GM21515 (cell line): ENCODE results near the gene SLC25A2.
"Not testable (repeated sequence)": the region's sequence is repeated elsewhere in the genome, so short reads cannot be mapped to it uniquely, and the experiment has no call there.

Experiments
- ATAC-seq: cut with Tn5 transposase; IDR thresholded peaks from one replicate; pipeline ENCODE4 v1.9.1; 2021; ENCODE audit not compliant: unreplicated experiment

Gene SLC25A2

DNA sequence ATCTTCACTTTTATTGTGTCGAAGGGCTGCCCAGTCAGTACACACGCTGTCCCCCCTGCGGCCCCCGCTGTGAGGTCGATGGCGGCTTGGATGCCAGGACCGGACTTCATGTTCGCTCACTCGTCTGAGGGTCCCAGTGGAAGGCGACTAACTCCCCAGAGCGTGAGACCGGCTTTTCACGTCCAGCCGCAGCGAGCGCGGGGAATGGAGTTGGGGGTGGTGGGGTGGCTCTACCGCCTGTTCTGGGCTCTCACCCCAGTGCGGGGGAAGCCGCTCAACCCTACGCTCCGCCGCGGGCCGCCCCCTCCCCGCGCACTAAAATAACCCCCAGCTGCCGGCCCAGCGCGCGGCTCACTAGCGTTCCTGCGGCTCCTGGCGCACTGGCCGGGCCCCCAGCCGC is at the start of gene SLC25A2:
TSS of gene SLC25A2 (minus strand) at position 294 of the 400 bp plus-strand sequence. CDS start at position 110, 184 bp downstream.
- no peak for ATAC-seq

DNA sequence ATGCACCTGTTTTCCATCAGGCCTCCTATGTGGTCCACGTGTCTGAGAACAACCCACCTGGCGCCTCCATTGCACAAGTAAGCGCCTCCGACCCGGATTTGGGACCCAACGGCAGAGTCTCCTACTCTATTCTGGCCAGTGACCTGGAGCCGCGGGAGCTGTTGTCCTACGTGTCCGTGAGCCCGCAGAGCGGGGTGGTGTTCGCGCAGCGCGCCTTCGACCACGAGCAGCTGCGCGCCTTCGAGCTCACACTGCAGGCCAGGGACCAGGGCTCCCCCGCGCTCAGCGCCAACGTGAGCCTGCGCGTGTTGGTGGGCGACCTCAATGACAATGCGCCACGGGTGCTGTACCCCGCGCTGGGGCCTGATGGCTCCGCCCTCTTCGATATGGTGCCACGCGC is 47.7 kb upstream of the SLC25A2 start:
- ATAC-seq: no peak

DNA sequence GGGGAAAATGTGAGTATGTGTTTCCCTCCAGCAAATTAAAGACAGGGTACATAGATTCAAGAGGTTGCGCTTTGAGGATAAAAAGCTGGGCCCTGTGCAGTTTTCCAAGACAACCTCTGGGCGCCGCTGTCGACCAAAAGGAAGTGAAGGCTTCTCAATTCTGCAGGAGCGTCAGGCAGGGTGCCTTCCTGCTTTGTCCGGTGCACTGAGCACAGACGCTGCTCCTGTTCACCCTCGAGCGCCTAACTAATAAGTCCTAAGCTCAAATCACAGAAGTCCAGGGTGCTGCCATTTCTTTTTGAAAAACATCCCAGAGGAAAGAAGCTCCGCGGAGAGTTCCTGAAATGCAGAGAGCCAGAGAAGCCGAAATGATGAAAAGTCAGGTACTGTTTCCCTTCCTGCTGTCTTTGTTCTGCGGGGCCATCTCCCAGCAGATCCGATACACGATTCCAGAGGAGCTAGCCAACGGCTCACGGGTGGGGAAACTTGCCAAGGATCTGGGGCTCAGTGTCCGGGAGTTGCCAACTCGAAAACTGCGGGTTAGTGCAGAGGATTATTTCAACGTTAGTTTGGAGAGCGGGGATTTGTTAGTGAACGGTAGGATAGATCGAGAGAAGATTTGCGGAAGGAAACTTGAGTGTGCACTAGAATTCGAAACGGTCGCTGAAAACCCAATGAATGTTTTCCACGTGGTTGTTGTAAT is 46.2 kb upstream of the SLC25A2 start, which contains the start of gene PCDHGB1:
TSS of gene PCDHGB1 (plus strand) at position 183 of the 703 bp plus-strand sequence. CDS start at position 345, 162 bp downstream.
- no peak for ATAC-seq

DNA sequence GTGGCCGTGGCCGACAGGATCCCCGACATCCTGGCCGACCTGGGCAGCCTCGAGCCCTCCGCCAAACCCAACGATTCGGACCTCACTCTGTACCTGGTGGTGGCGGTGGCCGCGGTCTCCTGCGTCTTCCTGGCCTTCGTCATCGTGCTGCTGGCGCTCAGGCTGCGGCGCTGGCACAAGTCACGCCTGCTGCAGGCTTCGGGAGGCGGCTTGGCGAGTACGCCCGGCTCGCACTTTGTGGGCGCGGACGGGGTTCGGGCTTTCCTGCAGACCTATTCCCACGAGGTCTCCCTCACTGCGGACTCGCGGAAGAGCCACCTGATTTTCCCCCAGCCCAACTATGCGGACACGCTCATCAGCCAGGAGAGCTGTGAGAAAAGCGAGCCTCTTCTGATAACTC is 42.2 kb upstream of the SLC25A2 start:
- ATAC-seq: not testable (repeated sequence)

DNA sequence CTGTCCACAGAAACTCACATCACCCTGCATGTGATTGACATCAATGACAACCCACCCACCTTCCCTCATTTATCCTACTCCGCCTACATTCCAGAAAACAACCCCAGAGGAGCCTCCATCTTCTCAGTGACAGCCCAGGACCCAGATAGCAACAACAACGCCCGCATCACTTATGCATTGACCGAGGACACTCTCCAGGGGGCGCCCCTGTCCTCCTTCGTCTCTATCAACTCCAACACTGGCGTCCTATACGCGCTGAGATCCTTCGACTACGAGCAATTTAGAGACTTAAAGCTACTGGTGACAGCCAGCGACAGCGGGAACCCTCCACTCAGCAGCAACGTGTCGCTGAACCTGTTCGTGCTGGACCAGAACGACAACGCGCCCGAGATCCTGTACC is 41.5 kb upstream of the SLC25A2 start:
- ATAC-seq: no peak

DNA sequence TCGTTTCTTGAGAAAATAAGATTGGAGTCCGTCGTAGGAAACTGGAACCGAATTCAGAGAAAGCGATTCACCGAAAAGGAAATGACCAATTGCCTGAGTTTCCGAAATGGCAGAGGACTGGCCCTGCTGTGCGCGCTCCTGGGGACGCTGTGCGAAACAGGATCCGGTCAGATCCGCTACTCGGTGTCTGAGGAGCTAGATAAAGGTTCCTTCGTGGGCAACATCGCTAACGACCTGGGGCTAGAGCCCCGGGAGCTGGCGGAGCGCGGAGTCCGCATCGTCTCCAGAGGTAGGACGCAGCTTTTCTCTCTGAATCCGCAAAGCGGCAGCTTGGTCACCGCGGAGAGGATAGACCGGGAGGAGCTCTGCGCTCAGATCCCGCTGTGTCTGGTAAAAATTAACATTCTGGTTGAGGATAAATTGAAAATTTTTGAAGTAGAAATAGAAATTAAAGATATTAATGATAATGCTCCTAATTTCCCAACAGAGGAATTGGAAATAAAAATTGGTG is 40.2 kb upstream of the SLC25A2 start:
- ATAC-seq: no peak

DNA sequence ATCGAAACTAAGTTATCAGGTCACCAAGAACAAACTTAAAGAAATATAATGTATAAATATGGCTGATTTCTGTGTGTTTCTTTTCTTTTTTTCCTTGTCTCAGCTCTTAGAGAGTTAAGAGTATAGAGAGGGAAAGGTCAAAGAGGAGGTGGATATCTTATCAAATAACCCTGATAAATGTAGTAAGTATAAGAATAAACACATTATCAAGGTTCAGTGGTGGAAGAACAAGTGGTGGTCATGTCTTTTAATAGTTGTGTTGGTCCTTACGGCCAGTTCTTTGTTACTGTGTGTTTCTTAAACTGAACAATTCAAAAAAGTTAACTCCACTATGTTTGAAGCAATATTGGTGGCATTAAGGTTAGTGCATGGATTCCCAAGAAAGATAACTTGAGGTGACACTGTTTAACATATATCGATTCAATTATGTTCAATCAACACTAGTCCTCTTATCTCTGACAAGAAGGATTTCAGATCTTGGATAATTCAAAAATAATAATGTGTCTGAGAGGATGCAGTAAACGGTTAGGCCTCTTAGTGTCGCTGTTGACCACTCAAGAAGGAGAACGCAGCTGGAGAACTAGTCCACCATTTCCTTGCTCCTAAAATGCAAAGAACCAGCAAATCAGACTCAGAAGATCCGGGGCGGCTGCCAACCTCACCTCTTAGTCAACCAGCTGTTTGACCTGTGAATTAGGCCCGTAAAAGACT is 39.5 kb upstream of the SLC25A2 start, which contains the start of gene PCDHGA3:
TSS of gene PCDHGA3 (plus strand) at position 588 of the 711 bp plus-strand sequence. CDS start 205 bp downstream, outside the sequence.
- ATAC-seq: no peak

DNA sequence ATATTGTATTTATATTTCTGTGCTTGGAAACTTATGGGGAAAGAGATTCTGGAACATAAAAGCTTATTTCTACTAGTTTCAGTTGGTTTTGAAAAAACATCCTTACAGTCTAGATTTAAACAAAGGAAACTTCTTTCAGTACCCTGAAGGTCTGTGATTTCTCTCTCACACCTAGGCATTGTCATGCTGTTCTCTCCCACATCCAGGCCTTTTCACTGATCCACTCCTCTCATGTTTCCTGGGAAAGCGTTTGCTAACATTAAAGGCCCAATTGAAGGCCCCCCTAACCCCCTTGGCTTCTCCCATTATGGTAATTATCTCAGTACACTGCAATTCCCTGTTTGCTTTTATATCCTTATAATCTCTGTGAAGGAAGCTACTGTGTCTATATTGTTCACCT is 38.9 kb upstream of the SLC25A2 start:
- ATAC-seq: no peak

DNA sequence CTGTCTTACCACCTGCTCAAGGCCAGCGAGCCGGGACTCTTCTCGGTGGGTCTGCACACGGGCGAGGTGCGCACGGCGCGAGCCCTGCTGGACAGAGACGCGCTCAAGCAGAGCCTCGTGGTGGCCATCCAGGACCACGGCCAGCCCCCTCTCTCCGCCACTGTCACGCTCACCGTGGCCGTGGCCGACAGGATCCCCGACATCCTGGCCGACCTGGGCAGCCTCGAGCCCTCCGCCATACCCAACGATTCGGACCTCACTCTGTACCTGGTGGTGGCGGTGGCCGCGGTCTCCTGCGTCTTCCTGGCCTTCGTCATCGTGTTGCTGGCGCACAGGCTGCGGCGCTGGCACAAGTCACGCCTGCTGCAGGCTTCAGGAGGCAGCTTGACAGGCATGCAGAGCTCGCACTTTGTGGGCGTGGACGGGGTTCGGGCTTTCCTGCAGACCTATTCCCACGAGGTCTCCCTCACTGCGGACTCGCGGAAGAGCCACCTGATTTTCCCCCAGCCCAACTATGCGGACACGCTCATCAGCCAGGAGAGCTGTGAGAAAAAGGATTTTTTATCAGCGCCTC is 37.0 kb upstream of the SLC25A2 start:
- not testable (repeated sequence) for ATAC-seq

DNA sequence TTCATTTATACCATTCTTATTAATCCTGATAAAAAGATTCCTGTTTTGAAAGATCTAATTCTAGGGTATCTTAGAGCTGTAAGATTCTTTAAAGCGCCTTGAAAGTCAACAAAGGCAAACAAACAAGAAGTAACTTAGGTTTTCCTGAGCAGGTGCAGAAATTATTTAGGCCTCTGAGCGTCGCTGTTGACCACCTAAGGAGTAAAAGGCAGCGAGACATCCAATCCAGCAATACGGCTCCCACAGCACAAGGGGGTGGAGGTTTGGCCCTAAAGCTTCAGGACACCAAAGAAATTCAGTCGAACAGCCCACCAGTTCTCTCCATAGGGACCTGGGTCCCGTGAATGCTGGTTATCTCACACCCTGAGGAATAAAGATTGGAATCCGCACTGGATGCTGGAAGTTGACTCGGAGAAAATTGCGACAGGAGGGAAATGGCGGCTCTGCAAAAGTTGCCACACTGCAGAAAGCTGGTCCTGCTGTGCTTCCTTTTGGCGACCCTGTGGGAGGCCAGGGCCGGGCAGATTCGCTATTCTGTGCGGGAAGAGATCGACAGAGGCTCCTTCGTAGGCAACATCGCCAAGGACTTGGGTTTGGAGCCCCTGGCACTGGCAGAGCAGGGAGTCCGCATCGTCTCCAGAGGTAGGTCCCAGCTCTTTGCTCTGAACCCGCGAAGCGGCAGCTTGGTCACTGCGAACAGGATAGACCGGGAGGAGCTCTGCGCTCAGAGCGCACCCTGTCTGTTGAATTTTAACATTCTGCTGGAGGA is 34.9 kb upstream of the SLC25A2 start, which contains the start of gene PCDHGA2:
TSS of gene PCDHGA2 (plus strand) at position 223 of the 769 bp plus-strand sequence.
- ATAC-seq: no peak

DNA sequence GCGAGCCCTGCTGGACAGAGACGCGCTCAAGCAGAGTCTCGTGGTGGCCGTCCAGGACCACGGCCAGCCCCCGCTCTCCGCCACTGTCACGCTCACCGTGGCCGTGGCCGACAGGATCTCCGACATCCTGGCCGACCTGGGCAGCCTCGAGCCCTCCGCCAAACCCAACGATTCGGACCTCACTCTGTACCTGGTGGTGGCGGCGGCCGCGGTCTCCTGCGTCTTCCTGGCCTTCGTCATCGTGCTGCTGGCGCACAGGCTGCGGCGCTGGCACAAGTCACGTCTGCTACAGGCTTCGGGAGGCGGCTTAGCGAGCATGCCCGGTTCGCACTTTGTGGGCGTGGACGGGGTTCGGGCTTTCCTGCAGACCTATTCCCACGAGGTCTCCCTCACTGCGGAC is 28.7 kb upstream of the SLC25A2 start:
- ATAC-seq: not testable (repeated sequence)

DNA sequence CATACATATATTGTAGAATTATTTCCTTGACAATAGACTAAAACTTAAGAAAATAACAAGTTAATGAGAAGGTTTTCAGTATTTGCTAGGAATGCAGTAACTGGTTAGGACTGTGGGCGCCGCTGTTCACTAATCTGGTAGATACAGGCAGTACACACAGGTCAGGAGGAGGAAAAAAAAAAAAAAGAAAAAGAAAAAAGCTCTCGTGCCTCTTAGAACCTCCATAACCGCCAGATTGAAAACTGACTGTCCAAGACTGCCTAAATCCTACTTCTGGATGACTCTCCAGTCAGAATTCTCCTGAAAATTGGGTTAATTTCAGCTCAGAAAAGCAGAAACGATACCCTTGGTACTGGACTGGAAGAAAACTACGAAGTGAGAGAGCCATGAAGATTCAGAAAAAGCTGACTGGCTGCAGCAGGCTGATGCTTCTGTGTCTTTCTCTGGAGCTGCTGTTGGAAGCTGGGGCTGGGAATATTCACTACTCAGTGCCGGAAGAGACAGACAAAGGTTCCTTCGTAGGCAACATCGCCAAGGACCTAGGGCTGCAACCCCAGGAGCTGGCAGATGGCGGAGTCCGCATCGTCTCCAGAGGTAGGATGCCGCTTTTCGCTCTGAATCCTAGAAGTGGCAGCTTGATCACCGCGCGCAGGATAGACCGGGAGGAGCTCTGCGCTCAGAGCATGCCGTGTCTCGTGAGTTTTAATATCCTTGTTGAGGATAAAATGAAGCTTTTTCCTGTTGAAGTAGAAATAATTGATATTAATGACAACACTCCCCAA is 26.6 kb upstream of the SLC25A2 start, which contains the start of gene PCDHGA1:
TSS of gene PCDHGA1 (plus strand) at position 216 of the 782 bp plus-strand sequence.
- ATAC-seq: no peak

DNA sequence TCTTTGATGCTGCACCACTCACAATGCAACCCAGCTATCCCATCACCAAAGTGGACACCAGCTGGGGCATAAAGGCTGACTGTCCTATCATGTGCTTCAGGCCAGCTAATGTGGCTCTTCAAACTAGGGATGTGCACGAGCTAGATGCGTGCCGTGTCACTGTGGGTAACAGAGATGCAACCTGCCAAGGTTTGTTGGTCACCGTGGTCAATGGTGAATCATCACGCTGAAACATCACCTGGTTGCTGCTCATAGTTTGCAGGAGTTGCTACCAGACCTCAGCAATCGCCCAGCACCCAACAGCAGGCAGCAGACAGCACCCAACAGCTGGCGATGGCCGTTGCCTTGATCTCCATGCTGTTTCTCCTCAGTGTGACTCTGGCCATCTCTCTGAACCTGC is 24.4 kb upstream of the SLC25A2 start:
- ATAC-seq: no peak

DNA sequence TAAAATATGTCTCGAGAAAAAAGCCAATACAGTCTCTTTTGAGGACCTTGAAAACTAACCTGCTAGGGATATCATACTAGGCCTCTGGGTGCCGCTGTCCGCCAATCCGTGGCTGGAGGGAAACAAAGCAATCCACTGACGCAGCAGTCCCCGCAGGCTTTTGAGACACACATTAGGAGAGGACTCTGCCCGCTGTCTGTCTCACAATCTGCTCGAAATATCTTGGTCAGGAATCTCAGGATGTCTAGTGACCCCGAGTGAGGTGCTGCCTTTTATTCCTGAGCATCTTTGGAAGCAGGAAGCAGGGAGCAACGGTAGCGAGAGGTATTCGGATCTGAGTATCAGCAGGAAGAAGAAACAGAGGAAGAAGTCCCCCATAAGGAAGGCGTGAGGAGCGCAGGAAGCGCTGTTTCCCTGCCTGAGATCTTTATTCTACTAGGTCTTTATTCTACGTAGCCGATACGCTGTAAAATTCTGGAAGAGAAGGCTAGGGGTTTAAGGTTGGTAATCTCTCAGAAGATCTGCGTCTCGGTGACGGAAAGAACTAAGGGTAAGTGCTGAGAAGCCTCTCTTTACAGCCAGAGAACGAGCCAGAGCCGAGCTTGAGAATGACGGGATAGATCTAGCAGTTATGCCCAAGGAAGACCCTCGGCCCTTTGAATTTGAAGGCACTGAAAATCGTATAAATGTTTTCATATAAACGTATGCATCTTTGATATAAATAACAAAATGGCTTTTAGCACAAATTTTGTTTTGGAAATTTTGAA is 22.4 kb upstream of the SLC25A2 start:
- ATAC-seq: peak; percentile 92

DNA sequence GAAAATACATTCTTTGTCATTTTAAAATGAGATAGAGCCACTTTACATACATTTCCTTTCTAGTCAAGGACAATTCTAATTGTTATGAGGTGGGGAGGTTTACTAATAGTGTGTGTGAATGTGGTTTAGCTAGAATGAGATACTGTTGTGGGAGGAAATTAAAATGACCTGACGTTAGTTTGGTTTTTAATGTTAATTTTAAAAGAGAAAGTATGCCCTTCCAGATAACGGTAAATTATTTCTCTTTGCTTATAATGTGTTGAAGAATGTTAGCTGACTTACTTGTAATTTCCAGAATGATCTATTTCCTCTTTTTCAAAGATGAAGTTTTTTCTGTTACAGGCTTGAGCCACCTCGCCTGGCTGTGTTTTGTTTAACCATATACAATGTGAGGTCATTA is 18.4 kb upstream of the SLC25A2 start:
- ATAC-seq: no peak

DNA sequence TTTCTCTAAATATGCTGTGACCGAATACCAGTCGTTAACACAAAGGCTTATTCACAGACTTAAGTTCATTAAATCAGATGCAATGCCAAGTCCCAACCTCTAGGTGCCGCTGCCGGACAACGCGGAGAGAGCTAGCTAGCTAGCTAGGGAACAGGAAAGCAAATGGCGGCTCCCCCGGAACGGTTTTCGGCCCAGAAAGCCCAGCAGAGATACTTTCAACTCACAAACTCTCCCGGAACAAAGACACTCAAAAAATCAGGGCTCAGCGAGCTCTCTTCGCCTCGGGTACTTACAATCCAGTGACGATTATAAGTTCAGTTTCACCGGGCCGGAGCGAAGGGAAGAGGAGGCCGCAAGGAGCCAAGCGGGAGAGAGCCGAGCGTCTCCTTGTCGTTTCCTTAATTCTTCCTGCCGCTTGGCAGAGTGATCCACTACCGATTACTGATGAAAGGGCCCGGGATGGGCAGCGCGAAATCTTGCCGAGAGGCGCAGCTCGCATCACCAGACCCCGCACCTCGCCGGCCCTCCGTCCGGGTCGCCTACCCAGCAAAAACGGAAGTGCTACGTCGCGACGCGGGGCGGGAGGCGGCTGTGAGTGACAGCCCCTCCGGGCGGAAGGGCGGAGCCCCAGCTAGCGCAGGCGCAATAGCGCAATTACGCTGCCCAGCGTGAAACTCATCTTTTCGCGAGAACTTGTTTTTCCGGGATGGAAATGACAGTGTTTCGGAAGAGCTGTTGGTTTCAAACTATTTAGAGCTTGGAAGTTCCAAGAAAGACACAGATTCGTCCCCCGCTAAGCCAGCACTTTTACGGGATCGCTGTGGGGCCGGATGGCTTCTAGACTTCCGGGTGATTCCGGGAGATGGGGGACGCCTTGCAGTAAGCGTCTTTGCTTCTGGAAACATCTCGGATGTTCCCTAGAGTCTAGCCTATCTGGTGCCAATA is 16.6 kb upstream of the SLC25A2 start, which contains the start of gene TAF7:
TSS of gene TAF7 (minus strand) at position 560 of the 945 bp plus-strand sequence. CDS start 740 bp downstream, outside the sequence.
- ATAC-seq: peak; percentile 95

DNA sequence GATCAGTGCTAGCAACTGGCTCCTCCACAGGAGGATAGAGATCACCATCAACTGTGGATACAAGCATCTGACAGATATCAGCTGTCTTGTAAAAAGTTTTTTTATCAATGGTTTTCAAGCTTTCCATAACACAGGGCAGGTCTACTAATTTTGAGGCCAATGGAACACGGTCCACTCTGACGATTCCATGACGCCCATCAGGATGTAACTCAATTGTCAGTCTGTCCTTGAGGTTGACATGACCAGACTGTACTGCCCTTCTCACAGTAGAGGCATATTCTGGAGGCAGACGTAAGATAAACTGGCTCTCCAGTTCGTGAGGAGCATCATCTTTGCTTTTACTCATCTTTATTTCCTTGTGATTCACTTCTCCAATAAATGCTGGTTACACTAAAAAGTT is 15.8 kb upstream of the SLC25A2 start:
- no peak for ATAC-seq

DNA sequence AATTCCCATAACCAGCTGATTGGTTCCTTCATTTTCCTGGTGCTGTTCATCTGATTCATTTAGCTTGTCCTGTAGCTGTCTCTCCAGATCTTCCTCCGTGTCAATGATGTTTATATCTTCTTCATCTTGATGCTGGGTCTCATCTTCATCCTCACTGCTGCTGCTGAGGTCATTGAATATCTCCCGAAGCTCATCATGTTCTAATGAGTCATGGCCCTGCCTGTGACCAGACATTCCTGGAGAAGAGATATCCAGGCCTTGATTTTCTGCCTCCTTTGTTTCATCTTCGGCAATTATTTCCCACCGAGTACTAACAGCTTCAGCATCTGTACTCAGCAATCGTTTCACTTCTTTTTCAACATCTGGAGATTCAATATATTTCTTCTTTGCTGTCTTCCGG is 15.4 kb upstream of the SLC25A2 start:
- no peak for ATAC-seq
